COLO668 (cell line): Measurements from ENCODE around the gene PCDHGA5.
"Not testable (repeated sequence)": the region's sequence is repeated elsewhere in the genome, so short reads cannot be mapped to it uniquely, and the experiment has no call there.

Experiments used
- DNase-seq: peaks from one replicate; lab custom pipeline; 2025; ENCODE audit not compliant: unreplicated experiment; lab: John Stamatoyannopoulos, UW

Gene PCDHGA5

DNA sequence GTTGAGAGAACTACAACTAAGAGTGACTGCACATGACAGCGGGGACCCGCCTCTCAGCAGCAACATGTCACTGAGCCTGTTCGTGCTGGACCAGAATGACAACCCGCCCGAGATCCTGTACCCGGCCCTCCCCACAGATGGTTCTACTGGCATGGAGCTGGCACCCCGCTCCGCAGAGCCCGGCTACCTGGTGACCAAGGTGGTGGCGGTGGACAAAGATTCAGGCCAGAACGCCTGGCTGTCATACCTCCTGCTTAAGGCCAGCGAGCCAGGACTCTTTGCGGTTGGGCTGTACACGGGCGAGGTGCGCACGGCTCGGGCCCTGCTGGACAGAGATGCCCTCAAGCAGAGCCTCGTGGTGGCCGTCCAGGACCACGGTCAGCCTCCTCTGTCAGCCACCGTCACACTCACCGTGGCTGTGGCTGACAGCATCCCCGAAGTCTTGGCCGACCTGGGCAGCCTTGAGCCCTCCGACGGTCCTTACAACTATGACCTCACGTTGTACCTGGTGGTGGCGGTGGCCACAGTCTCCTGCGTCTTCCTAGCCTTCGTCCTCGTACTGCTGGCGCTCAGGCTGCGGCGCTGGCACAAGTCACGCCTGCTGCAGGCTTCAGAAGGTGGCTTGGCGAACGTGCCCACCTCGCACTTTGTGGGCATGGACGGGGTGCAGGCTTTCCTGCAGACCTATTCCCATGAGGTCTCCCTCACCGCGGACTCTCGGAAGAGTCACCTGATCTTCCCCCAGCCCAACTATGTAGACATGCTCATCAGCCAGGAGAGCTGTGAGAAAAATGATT is 20.7 kb downstream of the PCDHGA5 start:
- no peak for DNase-seq

- not testable (repeated sequence) for DNase-seq
Observed at GRCh38 chr5:141387557-141388311, 23.8 kb downstream of the PCDHGA5 start, which contains the start of gene PCDHGB4. PCDHGB4 (plus strand) TSS chr5:141387698; CDS start chr5:141387885, 187 bp downstream.

DNA sequence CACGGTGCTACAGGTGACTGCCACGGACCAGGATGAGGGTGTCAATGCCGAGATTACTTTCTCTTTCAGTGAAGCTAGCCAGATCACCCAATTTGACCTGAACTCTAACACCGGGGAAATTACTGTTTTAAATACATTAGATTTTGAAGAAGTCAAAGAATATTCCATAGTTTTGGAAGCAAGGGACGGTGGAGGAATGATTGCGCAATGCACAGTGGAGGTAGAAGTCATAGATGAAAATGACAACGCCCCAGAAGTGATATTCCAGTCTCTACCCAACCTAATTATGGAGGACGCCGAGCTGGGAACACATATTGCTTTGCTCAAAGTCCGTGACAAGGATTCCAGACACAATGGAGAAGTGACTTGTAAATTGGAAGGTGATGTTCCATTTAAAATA is 24.7 kb downstream of the PCDHGA5 start:
- no peak for DNase-seq

- DNase-seq, result no peak
Observed at GRCh38 chr5:141389153-141390042, 25.4 kb downstream of the PCDHGA5 start.

DNA sequence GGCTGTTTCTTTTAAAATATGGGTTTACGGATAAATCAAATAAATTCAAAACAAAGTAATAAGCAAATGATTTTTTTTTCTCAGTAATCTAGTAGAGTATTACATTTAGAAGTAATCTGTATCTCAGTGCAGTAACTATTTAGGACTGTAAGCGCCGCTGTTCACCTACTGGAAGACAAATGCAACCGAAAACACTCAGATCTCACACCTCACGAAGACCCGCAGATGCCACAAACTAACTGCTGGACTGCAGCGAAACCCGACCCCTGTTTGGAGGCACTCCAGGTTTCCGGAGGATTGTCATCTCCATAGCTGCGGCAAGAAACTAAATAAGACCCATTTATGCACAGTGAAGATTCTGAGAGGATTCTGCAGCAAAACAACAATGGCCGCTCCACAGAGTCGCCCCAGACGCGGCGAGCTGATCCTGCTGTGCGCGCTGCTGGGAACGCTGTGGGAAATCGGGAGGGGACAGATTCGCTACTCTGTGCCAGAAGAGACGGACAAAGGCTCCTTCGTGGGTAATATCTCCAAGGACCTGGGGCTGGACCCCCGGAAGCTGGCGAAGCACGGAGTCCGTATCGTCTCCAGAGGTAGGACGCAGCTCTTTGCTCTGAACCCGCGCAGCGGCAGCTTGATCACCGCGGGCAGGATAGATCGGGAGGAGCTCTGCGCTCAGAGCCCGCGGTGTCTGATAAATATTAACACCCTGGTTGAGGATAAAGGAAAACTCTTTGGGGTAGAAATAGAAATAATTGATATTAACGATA is 28.7 kb downstream of the PCDHGA5 start, which contains the start of gene PCDHGA8:
Gene PCDHGA8, plus strand, starts transcription at position 205 of the 770 bp plus-strand sequence. Its CDS starts 181 bp downstream, at position 386.
- no peak for DNase-seq

DNA sequence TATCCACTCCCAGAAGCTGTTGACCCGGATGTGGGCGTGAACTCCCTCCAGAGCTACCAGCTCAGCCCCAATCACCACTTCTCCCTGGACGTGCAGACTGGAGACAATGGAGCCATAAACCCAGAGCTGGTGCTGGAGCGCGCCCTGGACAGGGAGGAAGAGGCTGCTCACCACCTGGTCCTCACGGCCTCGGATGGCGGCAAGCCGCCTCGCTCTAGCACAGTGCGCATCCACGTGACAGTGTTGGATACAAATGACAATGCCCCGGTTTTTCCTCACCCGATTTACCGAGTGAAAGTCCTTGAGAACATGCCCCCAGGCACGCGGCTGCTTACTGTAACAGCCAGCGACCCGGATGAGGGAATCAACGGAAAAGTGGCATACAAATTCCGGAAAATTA is 29.3 kb downstream of the PCDHGA5 start:
- DNase-seq, result no peak

DNA sequence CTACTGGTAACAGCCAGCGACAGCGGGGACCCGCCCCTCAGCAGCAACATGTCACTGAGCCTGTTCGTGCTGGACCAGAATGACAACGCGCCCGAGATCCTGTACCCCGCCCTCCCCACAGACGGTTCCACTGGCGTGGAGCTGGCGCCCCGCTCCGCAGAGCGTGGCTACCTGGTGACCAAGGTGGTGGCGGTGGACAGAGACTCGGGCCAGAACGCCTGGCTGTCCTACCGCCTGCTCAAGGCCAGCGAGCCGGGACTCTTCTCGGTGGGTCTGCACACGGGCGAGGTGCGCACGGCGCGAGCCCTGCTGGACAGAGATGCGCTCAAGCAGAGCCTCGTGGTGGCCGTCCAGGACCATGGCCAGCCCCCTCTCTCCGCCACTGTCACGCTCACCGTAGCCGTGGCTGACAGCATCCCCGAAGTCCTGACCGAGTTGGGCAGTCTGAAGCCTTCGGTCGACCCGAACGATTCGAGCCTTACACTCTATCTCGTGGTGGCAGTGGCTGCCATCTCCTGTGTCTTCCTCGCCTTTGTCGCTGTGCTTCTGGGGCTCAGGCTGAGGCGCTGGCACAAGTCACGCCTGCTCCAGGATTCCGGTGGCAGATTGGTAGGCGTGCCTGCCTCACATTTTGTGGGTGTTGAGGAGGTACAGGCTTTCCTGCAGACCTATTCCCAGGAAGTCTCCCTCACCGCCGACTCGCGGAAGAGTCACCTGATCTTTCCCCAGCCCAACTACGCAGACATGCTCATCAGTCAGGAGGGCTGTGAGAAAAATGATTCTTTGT is 30.6 kb downstream of the PCDHGA5 start:
- not testable (repeated sequence) for DNase-seq

DNA sequence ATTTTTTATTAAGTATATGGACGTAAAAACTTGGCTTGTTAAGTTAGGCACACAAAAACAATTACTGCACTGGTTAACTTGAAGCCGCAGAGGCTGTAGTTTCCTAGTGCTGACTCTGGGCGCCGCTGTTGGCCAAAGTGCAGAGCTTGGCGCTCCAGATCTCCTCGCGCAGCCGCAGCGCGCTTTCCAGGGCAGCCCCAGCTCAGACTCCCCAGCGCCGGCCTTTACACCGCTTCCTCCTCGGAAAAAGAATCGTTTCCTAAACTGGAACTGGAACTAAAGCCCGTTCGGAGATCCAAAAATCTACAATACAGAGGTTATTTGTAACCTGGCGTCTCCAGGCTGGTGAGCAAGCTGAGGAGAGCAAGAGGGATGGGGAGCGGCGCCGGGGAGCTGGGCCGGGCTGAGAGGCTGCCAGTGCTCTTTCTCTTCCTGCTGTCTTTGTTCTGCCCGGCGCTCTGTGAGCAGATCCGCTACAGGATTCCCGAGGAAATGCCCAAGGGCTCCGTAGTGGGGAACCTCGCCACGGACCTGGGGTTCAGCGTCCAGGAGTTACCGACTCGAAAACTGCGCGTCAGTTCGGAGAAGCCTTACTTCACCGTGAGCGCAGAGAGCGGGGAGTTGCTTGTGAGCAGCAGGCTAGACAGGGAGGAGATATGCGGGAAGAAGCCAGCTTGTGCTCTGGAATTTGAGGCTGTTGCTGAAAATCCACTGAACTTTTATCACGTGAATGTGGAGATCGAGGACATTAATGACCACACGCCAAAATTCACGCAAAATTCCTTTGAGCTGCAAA is 34.0 kb downstream of the PCDHGA5 start, which contains the start of gene PCDHGB5:
Gene PCDHGB5, plus strand, starts transcription at position 192 of the 796 bp plus-strand sequence. Its CDS starts 181 bp downstream, at position 373.
- not testable (repeated sequence) for DNase-seq

DNA sequence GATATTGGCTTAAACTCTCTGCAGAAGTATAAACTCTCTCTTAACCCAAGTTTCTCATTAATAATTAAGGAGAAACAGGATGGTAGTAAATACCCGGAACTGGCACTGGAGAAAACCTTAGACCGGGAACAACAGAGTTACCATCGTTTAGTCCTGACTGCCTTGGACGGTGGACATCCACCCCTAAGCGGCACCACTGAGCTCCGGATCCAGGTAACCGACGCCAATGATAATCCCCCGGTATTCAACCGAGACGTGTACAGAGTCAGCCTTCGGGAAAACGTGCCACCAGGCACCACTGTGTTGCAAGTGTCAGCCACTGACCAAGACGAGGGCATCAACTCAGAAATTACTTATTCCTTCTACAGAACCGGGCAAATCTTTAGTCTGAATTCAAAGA is 34.6 kb downstream of the PCDHGA5 start:
- DNase-seq, result no peak

DNA sequence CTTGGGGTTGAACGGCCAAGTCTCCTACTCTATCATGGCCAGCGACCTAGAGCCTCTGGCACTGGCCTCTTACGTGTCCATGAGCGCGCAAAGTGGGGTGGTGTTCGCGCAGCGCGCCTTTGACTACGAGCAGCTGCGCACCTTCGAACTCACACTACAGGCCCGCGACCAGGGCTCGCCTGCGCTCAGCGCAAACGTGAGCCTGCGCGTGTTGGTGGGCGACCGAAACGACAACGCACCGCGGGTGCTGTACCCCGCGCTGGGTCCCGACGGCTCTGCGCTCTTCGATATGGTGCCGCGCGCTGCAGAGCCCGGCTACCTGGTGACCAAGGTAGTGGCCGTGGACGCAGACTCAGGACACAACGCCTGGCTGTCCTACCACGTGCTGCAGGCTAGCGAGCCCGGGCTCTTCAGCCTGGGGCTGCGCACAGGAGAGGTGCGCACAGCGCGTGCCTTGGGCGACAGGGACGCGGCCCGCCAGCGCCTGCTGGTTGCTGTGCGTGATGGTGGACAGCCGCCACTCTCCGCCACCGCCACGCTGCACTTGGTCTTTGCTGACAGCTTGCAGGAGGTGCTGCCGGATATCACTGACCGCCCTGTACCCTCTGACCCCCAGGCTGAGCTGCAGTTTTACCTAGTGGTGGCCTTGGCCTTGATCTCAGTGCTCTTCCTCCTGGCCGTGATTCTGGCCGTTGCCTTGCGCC is 35.7 kb downstream of the PCDHGA5 start:
- DNase-seq, result no peak

DNA sequence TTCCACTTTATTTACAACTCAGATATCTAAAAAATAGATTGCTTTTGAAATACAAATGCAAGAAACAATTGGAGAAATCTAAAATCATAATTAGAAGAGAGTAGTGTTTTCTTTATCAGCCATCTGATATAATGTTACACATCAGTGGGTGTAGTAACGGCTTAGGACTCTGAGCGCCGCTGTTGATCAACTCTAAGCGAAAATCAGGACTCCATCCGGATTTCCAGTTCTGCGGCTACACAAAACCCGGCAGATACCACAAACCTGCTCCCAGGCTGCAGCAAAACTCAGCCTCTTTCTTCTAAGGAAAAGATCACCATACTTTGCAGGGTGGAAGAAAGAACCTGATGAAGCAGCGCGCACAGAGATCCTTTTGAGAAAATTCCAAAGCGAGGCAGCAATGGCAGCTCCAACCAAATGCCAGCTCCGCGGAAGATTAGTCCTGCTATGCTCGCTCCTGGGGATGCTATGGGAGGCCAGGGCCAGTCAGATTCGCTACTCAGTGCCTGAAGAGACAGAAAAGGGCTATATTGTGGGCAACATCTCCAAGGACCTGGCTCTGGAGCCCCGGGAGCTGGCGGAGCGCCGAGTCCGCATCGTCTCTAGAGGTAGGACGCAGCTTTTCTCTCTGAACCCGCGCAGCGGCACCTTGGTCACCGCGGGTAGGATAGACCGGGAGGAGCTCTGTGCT is 38.7 kb downstream of the PCDHGA5 start, which contains the start of gene PCDHGA9:
Gene PCDHGA9, plus strand, starts transcription at position 226 of the 691 bp plus-strand sequence. Its CDS starts 175 bp downstream, at position 401.
- DNase-seq, result no peak

DNA sequence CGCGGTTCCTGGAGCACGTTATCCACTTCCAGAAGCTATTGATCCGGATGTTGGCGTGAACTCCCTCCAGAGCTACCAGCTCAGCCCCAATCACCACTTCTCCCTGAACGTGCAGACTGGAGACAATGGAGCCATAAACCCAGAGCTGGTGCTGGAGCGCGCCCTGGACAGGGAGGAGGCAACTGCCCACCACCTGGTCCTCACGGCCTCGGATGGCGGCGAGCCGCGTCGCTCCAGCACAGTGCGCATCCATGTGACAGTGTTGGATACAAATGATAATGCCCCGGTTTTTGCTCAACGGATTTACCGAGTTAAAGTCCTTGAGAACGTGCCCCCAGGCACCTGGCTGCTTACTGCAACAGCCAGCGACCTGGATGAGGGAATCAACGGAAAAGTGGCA is 39.4 kb downstream of the PCDHGA5 start:
- DNase-seq, result no peak

DNA sequence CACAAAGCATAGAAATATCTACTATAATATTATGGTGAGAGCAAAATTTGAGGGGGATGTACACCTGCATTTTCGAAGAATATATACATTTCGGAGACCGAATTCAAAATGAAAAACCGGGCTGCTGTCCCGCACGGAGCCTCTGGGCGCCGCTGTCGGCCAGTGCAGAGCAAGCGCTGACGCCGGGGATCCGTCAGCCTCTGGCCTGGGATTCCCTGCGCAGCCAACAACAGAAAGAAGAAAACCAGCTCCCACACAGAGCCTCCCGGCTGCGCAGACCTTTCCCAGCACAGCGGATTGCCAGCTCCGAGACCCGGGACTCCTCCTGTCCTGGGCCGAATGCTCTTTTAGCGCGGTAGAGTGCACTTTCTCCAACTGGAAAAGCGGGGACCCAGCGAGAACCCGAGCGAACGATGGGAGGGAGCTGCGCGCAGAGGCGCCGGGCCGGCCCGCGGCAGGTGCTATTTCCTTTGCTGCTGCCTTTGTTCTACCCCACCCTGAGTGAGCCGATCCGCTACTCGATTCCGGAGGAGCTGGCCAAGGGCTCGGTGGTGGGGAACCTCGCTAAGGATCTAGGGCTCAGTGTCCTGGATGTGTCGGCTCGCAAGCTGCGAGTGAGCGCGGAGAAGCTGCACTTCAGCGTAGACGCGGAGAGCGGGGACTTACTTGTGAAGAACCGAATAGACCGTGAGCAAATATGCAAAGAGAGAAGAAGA is 44.0 kb downstream of the PCDHGA5 start, which contains the start of gene PCDHGB6:
Gene PCDHGB6, plus strand, starts transcription at position 232 of the 716 bp plus-strand sequence. Its CDS starts 182 bp downstream, at position 414.
- DNase-seq, result not testable (repeated sequence)

DNA sequence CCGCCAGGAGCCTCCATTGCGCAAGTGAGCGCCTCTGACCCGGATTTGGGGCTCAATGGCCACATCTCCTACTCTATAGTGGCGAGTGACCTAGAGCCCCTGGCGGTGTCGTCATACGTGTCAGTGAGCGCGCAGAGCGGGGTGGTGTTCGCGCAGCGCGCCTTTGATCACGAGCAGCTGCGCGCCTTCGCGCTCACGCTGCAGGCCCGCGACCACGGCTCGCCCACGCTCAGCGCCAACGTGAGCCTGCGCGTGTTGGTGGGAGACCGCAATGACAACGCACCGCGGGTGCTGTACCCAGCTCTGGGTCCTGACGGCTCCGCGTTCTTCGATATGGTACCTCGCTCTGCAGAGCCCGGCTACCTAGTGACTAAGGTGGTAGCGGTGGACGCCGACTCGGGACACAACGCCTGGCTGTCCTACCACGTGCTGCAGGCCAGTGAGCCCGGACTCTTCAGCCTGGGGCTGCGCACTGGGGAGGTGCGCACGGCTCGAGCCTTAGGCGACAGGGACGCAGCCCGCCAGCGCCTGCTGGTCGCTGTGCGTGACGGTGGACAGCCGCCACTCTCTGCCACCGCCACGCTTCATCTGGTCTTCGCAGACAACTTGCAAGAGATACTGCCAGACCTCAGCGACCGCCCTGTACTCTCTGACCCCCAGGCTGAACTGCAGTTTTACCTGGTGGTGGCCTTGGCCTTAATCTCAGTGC is 45.8 kb downstream of the PCDHGA5 start:
- no peak for DNase-seq

DNA sequence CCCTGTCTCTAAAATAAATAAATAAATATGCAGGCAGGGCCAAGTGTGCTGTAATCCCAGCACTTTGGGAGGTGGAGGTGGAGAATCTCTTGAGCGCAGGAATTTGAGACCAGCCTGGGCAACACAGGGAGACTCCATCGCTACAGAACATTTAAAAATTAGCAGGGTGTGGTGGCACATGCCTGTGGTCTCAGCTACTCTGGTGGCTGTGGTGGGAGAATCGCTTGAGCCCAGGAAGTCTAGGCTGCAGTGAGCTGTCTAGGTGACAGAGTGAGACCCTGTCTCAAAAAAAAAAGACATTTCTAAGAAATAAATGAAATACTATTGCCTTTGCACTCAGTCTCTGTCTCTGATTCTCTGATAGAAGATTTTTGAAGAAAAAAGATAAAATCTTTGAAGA is 47.6 kb downstream of the PCDHGA5 start:
- DNase-seq, result no peak
